Psoas muscle (tissue), 8 donors: ENCODE measurements around the gene SMAD7. TPM values are rescaled to one million over a fixed set of nuclear protein-coding genes. Genes with fewer than 3 reads are reported as not detected.
A peak's percentile ranks its signal among the peaks of the same experiment; 100 is the strongest.

Experiments used
- ATAC-seq, 4 donors: fragments of 200-7000 bp; cut with Tn5 transposase; one replicate each; pipeline ENCODE4 v1.9.1; 2020; ENCODE audit warnings: moderate library complexity in 3 of 4, mild to moderate bottlenecking in 2 of 4
- DNase-seq, 2 donors: peaks; one replicate each; pipeline ENCODE4 v3.0.0-alpha.2; 2020
- H3K27ac ChIP-seq: fragments of 200-600 bp; one replicate; pipeline ENCODE4 v1.8.0; 2022
- H3K27me3 ChIP-seq, 3 donors: fragments of 200-600 bp in 1 of 3; one replicate each; pipeline versions ENCODE4 v1.6.1 to v1.8.0; 2013 to 2022; ENCODE audit warnings: low read length in 2 of 3, mild to moderate bottlenecking in 2 of 3, moderate library complexity in 1 of 3; ENCODE audit not compliant: insufficient read depth in 3 of 3
- H3K36me3 ChIP-seq, 2 donors: fragments of 200-600 bp in 1 of 2; one replicate each; pipeline versions ENCODE4 v1.6.1 to v1.8.0; 2013 to 2022; ENCODE audit warnings: low read depth in 1 of 2, mild to moderate bottlenecking in 1 of 2, moderate library complexity in 1 of 2; ENCODE audit not compliant: insufficient read depth in 1 of 2
- H3K4me1 ChIP-seq: fragments of 200-600 bp; one replicate; pipeline ENCODE4 v1.8.0; 2022
- H3K4me3 ChIP-seq: fragments of 200-600 bp; one replicate; pipeline ENCODE4 v1.8.0; 2022; ENCODE audit warnings: mild to moderate bottlenecking
- H3K9me3 ChIP-seq: fragments of 200-600 bp; one replicate; pipeline ENCODE4 v1.8.0; 2022
- WGBS, 3 donors: extraction: QIAGEN DNeasy Blood & Tissue Kit; methylation state at CpG; one replicate each; pipeline versions ENCODE4 v1.1.6 to v1.1.7; 2013; 5-methylcytosine and 5-hydroxymethylcytosine counted together
- intact Hi-C, 2 donors: fragments of 100-400 bp; cut with DNase I; formaldehyde crosslinking; loops; one replicate each; pipeline versions ENCODE4 v1.11.0 to v1.14.2; 2022
- polyA plus RNA-seq, 3 donors: library from polyadenylated mRNA; stranded (reverse); fragments of 200-250 nt; gene quantifications; one replicate each; pipeline ENCODE4 v1.2.3, GENCODE V29; 2013
- total RNA-seq, 4 donors: library from RNA; stranded (reverse); fragmentation: NEBNext Ultra II Directional in 2 of 4; extraction: Animal tissue kit (Norgen Biotek cat#: 25700) in 2 of 4; gene quantifications; one replicate each; pipeline versions ENCODE4 v1.2.1 to v1.2.4, GENCODE V29; 2021 to 2023
- TF ChIP-seq, protein P1 (sequence below): fragments of 200-600 bp; IDR thresholded peaks from one replicate; pipeline ENCODE4 v1.8.0; 2022; ENCODE audit warnings: antibody characterized with exemption
- donor health status: healthy with polysubstance abuse.
- donor health status: DM: no; HTN: no; CAD: no; lungs with moderate emphysema.
- donor health status: Bipolar disorder and iron deficiency.
- donor health status: healthy.
- donor health status: DM: yes; HTN: yes; CAD: no.
- donor health status: DM: no; HTN: no; CAD: no.
- donor health status: DM: no; HTN: no; CAD: no.
- donor health status: DM: yes; HTN: yes; CAD: no.

The SMAD7 gene
- total and polyA plus RNA-seq, 7 donors = 5.4 to 14.7 (median 8.4) TPM

DNA sequence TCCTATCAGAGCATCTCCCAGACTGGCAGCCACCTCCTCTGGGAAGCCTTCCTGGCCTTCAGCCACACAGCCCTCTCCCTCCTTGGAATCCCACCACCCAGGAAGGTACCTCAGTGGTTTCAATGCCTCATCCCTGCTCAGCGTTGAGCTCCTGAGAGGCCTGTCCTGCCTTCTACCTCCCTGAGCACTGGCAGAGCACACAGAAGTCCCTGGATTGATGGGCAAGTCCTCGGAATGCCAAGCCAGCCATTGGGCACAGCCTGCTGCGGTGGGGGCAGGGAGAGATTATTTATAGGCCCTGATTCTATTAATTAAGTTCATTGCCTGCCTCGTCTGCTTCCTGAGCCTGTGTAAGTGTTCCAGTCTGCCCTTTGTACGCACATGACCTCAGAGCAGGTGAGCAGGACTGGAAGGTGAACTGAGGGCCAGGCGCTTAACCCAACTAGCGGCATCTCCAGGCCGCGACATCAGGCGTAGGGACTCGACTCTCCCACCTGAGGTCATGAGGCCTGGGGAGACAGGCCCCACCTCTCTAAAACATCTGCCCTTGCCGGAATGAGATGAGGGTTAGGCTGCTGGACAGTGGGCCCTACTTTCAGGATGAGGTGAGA, 63.4 kb downstream of the SMAD7 start:
- ATAC-seq (peak; percentile 26 to 57 (median 42)), DNase-seq (no peak)
- 44 to 80% (median 61%) methylated on average over 12 of the region's 12 CpGs for WGBS, 3 donors
- Histone ChIP-seq H3K4me1 (peaks cover 6% of the 10 kb centered on the region), H3K4me3 (no peak overlapping the region), H3K27me3 (no peaks in the 10 kb centered on the region), H3K27ac (no peak overlapping the region), H3K36me3 (no peaks in the 10 kb centered on the region), H3K9me3 (no peaks in the 10 kb centered on the region)
- TF ChIP-seq, protein P1, sequence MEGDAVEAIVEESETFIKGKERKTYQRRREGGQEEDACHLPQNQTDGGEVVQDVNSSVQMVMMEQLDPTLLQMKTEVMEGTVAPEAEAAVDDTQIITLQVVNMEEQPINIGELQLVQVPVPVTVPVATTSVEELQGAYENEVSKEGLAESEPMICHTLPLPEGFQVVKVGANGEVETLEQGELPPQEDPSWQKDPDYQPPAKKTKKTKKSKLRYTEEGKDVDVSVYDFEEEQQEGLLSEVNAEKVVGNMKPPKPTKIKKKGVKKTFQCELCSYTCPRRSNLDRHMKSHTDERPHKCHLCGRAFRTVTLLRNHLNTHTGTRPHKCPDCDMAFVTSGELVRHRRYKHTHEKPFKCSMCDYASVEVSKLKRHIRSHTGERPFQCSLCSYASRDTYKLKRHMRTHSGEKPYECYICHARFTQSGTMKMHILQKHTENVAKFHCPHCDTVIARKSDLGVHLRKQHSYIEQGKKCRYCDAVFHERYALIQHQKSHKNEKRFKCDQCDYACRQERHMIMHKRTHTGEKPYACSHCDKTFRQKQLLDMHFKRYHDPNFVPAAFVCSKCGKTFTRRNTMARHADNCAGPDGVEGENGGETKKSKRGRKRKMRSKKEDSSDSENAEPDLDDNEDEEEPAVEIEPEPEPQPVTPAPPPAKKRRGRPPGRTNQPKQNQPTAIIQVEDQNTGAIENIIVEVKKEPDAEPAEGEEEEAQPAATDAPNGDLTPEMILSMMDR = no peak
- intact Hi-C loops = no loop called here

DNA sequence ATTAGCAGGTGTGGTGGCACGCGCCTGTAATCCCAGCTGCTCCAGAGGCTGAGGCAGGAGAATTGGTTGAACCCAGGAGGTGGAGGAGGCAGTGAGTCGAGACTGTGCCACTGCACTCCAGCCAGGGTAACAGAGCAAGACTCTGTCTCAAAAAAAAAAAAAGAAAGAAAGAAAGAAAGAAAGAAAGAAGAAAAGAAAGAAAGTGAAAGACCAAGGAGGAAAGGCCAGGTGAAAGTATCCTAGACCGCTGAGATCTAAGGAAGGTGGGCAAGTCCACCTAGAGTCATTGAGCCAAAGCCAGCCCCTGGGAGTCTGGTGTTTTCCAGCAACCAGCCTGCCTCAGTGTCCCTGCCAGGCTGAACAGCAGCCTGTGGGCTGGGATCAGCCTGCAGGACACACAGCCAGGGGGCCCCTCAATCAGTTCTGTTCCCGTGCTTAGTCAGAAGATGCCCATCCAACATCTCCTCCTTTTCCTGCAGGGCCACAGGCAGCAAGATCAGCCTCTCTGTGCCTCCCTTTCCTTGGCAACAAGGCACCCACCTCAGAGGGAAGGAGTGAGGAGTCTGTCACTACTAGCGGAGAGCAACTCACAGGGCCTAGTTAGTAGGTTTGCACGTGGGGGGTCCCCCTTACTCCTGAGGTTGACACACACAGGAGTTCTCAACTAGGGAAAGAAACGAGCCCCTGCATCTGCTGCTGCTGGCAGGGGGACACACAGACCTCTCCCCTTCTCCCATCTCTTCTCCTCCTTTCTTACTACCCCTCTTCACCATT, 64.1 kb downstream of the SMAD7 start:
- H3K9me3 ChIP-seq = no peaks in the 10 kb centered on the region
- no peak overlapping the region for H3K27ac ChIP-seq
- intact Hi-C loops = no loop called here
- ATAC-seq = no peak
- H3K36me3 ChIP-seq = no peaks in the 10 kb centered on the region
- 90 to 91% (median 91%) methylated on average over 7 to 8 of the region's 8 CpGs for WGBS, 3 donors
- no peak overlapping the region for H3K4me3 ChIP-seq
- TF ChIP-seq, protein P1 = no peak
- no peaks in the 10 kb centered on the region for H3K27me3 ChIP-seq
- DNase-seq = no peak
- peaks cover 6% of the 10 kb centered on the region for H3K4me1 ChIP-seq

DNA sequence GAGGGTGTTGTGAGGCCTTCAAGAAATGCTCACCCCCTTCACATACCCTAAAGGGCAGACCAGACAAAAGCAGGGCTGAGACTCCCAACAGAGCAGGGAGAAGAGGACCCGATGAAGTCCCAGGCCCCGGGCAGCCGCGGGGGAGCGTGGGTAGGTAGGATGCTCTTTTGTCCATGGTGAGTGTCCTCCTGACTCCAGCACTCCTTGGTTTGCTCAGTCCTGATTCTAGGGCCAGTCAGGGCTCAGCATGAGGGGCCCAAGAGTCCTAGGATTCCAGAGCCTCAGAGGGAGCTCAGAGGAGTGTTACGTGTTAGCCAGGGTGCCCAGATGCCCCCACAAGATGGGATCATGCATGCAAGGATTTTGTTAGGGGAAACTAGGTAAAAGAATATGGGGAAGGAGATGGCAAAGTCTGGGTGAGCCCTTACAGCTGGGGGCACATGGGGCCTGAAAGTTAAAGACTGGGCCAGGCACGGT, 64.8 kb downstream of the SMAD7 start:
- Histone ChIP-seq H3K9me3 (no peaks in the 10 kb centered on the region), H3K27ac (no peak overlapping the region), H3K27me3 (no peaks in the 10 kb centered on the region), H3K36me3 (no peaks in the 10 kb centered on the region), H3K4me1 (peaks cover 6% of the 10 kb centered on the region), H3K4me3 (no peak overlapping the region)
- WGBS, 3 donors = 88 to 96% (median 96%) methylated on average over 7 of the region's 7 CpGs
- TF ChIP-seq, protein P1 = no peak
- intact Hi-C loops = no loop called here
- ATAC-seq = no peak
- DNase-seq = no peak

DNA sequence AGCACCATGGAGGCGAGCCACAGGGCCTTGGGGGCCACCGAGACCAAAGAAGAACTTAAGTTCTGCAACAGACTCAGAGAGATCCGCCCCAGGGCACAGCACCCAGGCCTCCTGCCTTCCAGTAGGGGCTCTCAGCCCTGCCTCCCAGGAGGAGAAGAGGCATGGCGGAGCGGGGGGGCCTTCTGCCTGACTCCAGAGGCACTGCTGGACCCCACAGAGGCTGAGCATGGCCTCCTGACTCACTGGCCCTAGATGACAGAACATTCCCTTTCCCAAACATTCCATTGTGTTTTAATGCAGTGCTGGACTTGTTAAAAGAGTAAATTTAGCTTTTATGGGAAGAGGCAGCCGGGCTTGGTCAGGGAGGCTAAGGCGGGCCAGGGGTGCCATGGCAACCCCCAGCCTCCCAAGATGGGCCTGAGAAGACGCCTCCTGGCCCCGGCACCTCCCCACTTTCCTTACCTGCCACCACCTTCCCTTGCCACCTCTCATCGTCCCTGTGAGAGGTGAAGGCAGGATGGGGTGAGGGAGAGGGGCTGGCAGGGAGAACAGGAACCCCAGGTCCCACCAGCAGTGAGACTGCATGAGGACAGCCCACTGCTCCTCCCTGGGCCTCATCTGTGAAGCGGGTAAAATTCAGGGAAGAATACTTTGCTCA, 65.4 kb downstream of the SMAD7 start:
- no peak for ATAC-seq
- Histone ChIP-seq H3K27ac (no peak overlapping the region), H3K4me3 (no peak overlapping the region), H3K4me1 (peaks cover 6% of the 10 kb centered on the region), H3K36me3 (no peaks in the 10 kb centered on the region), H3K9me3 (no peaks in the 10 kb centered on the region), H3K27me3 (no peaks in the 10 kb centered on the region)
- intact Hi-C loops = no loop called here
- TF ChIP-seq, protein P1 = no peak
- DNase-seq = no peak
- 95 to 97% (median 97%) methylated on average over 11 of the region's 11 CpGs for WGBS, 3 donors
